Mucosa of rectum (tissue), 2 donors: ENCODE measurements around the gene SUPT20HL2.
A peak's percentile ranks its signal among the peaks of the same experiment; 100 is the strongest.

Source experiments
- H3K27ac ChIP-seq, 2 donors: one replicate each; pipeline ENCODE4 v1.7.0; 2013; ENCODE audit warnings: inconsistent platforms in 2 of 2, low read depth in 2 of 2, low read length in 2 of 2
- H3K27me3 ChIP-seq, 2 donors: one replicate each; pipeline ENCODE4 v1.7.0; 2013; ENCODE audit warnings: low read length in 2 of 2; ENCODE audit not compliant: control insufficient read depth in 2 of 2, insufficient read depth in 2 of 2
- H3K36me3 ChIP-seq, 2 donors: one replicate each; pipeline ENCODE4 v1.7.0; 2013; ENCODE audit warnings: low read length in 2 of 2; ENCODE audit not compliant: control insufficient read depth in 2 of 2, insufficient read depth in 2 of 2
- H3K4me1 ChIP-seq, 2 donors: one replicate each; pipeline ENCODE4 v1.7.0; 2013; ENCODE audit warnings: low read length in 2 of 2, mild to moderate bottlenecking in 1 of 2; ENCODE audit not compliant: control insufficient read depth in 2 of 2, insufficient read depth in 2 of 2
- H3K4me3 ChIP-seq, 2 donors: one replicate each; pipeline ENCODE4 v1.7.0; 2013; ENCODE audit warnings: low read length in 2 of 2
- H3K9ac ChIP-seq, 2 donors: one replicate each; pipeline ENCODE4 v1.7.0; 2013; ENCODE audit warnings: low read length in 2 of 2, low read depth in 1 of 2, mild to moderate bottlenecking in 1 of 2
- H3K9me3 ChIP-seq, 2 donors: one replicate each; pipeline ENCODE4 v1.7.0; 2013; ENCODE audit warnings: low read length in 2 of 2; ENCODE audit not compliant: control insufficient read depth in 2 of 2
- donor health status: healthy.
- donor health status: Normal muscosa, but diverticular disease.

Gene SUPT20HL2

DNA sequence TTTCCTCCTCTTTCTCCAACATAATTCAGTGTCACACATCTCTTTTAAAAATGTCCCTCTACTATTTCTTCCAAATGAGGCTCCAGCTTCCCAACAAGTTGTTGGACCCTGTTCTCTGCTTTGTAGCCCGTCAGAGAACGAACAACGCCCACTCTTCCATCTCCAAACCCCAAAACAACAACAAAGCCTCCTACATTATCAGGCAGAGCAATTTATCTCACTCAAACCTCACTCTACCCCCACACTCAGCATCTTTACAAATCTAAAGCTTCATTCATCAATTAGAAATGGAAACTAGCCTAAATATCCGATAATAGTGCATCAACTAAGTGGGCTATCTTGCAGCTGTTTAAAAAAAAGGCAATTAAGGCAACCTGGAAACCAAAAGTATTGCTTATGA, 20.5 kb downstream of the SUPT20HL2 start:
- H3K9me3 ChIP-seq = no peaks in the 10 kb centered on the region
- peaks cover 3 to 11% of the 10 kb centered on the region in 2 donors for H3K27me3 ChIP-seq
- H3K4me3 ChIP-seq = no peak overlapping the region
- no peaks in the 10 kb centered on the region for H3K36me3 ChIP-seq
- H3K9ac ChIP-seq = no peak overlapping the region
- no peaks in the 10 kb centered on the region for H3K4me1 ChIP-seq
- peak overlapping the region in 1 of 2 donors; percentile 3 for H3K27ac ChIP-seq

- no peak overlapping the region for H3K27ac ChIP-seq
- no peaks in the 10 kb centered on the region for H3K36me3 ChIP-seq
- H3K9me3 ChIP-seq = no peaks in the 10 kb centered on the region
- H3K9ac ChIP-seq = no peak overlapping the region
- H3K4me3 ChIP-seq = no peak overlapping the region
- peaks cover 0 to 8% of the 10 kb centered on the region in 2 donors for H3K27me3 ChIP-seq
- no peaks in the 10 kb centered on the region for H3K4me1 ChIP-seq
These were observed 21.5 kb downstream of the SUPT20HL2 start for GRCh38 chrX:24292353-24292752.

DNA sequence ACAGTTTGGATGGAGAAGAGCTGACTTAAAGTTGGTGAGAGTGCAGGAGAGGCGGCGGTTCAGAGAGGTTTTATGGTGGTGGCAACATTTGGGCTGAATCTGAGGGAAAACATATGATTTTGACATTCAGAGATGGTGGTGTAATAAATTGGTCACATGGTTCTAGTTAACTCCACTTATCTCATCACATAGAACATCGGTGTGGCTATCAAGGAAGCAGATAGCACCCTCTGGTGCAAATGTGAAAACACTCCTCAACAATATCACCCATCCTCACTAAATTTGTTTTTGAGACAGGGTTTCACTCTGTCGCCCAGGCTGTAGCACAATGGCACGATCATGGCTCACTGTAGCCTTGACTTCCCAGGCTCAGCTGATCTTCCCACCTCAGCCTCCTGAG, 28.8 kb downstream of the SUPT20HL2 start:
- Histone ChIP-seq H3K9me3 (no peaks in the 10 kb centered on the region), H3K4me1 (no peaks in the 10 kb centered on the region), H3K27me3 (peaks cover 4 to 8% of the 10 kb centered on the region in 2 donors), H3K27ac (no peak overlapping the region), H3K9ac (no peak overlapping the region), H3K36me3 (no peaks in the 10 kb centered on the region), H3K4me3 (no peak overlapping the region)

- H3K4me1 ChIP-seq = no peaks in the 10 kb centered on the region
- H3K36me3 ChIP-seq = no peaks in the 10 kb centered on the region
- no peak overlapping the region for H3K4me3 ChIP-seq
- no peaks in the 10 kb centered on the region for H3K9me3 ChIP-seq
- H3K9ac ChIP-seq = no peak overlapping the region
- peaks cover 4 to 8% of the 10 kb centered on the region in 2 donors for H3K27me3 ChIP-seq
- H3K27ac ChIP-seq = no peak overlapping the region
These were observed 30.6 kb downstream of the SUPT20HL2 start for GRCh38 chrX:24283127-24283794.

GRCh38 chrX:24282381-24283126, 31.3 kb downstream of the SUPT20HL2 start:
- H3K36me3 ChIP-seq = no peaks in the 10 kb centered on the region
- no peak overlapping the region for H3K27ac ChIP-seq
- H3K27me3 ChIP-seq = peaks cover 4 to 8% of the 10 kb centered on the region in 2 donors
- no peaks in the 10 kb centered on the region for H3K9me3 ChIP-seq
- H3K4me3 ChIP-seq = no peak overlapping the region
- no peaks in the 10 kb centered on the region for H3K4me1 ChIP-seq
- H3K9ac ChIP-seq = no peak overlapping the region

DNA sequence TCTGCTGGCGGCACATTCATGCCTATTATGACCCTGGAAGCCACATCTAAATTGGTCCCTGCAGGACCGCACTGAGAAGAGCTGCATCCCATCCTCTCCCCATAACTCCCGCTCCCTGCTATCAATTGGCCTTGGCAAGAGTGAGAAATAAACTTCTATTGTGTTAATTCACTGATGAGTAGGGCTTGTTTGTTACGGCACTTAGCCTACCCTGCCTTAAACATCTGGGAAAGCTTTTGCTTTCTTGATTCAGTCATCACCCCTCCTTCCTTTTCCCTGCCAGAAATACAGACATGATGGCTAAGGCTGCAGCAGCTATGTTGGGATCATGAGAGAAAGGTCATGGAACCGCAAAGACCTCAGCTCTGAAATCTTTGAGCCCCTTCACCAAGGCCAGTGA, 36.5 kb downstream of the SUPT20HL2 start:
- Histone ChIP-seq H3K27ac (no peak overlapping the region), H3K4me3 (no peak overlapping the region), H3K27me3 (peaks cover 7 to 9% of the 10 kb centered on the region in 2 donors), H3K9ac (no peak overlapping the region), H3K9me3 (no peaks in the 10 kb centered on the region), H3K4me1 (no peaks in the 10 kb centered on the region), H3K36me3 (no peaks in the 10 kb centered on the region)

- Histone ChIP-seq H3K4me1 (no peaks in the 10 kb centered on the region), H3K4me3 (no peak overlapping the region), H3K9me3 (no peaks in the 10 kb centered on the region), H3K27ac (no peak overlapping the region), H3K36me3 (no peaks in the 10 kb centered on the region), H3K9ac (no peak overlapping the region), H3K27me3 (peaks cover 6 to 8% of the 10 kb centered on the region in 2 donors)
These were observed 37.9 kb downstream of the SUPT20HL2 start for GRCh38 chrX:24276015-24276414.

DNA sequence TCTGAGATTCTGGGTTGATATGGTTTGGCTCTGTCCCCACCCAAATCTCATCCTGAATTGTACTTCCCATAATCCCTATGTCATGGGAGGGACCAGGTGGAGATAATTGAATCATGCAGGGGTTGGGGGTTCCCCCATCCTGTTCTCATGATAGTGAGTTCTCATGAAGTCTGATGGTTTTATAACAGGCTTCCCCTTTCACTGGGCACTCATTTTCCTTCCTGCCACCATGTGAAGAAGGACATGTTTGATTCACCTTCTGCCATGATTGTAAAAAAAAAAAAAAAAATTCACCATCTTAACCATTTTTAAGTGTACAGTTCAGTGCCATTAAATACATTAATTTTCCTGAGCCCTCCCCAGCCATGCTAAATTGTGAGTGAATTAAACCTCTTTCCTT, 42.6 kb downstream of the SUPT20HL2 start:
- Histone ChIP-seq H3K4me1 (no peaks in the 10 kb centered on the region), H3K4me3 (no peak overlapping the region), H3K36me3 (no peaks in the 10 kb centered on the region), H3K27ac (no peak overlapping the region), H3K9me3 (no peaks in the 10 kb centered on the region), H3K9ac (no peak overlapping the region), H3K27me3 (peaks cover 3 to 14% of the 10 kb centered on the region in 2 donors)

DNA sequence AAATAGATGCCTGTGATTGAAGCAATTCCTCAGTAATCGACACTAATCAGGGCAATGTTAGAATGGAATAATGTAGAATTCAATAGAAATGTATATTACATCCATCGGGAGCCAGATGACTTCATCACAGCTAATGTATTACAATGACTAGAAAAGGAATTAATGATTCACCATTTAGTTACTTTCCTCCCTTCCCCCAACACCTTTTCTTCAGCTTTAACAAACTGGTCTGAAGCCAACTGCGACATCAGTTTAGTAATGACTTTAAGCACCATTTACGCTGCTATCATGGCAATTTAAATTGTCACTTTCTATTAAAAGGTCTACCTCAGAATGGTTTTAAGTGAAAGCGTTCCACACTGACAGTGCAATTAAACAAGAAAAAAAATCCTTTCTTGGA, 45.1 kb downstream of the SUPT20HL2 start:
- Histone ChIP-seq H3K9ac (no peak overlapping the region), H3K27me3 (peaks cover 0 to 11% of the 10 kb centered on the region in 2 donors), H3K4me1 (no peaks in the 10 kb centered on the region), H3K36me3 (no peaks in the 10 kb centered on the region), H3K27ac (no peak overlapping the region), H3K9me3 (no peaks in the 10 kb centered on the region), H3K4me3 (no peak overlapping the region)

- Histone ChIP-seq H3K27me3 (peaks cover 4 to 11% of the 10 kb centered on the region in 2 donors), H3K4me1 (no peaks in the 10 kb centered on the region), H3K27ac (no peak overlapping the region), H3K4me3 (no peak overlapping the region), H3K9ac (no peak overlapping the region), H3K36me3 (no peaks in the 10 kb centered on the region), H3K9me3 (no peaks in the 10 kb centered on the region)
These were observed 46.9 kb downstream of the SUPT20HL2 start for GRCh38 chrX:24266996-24267395.
